Measurements from ENCODE around the gene SLC8A1. TPM values are rescaled to one million over a fixed set of nuclear protein-coding genes. Genes with fewer than 3 reads are reported as not detected.

SLC8A1 gene
- total RNA-seq, 1 donor from 2014 or later = 1.9 TPM

DNA sequence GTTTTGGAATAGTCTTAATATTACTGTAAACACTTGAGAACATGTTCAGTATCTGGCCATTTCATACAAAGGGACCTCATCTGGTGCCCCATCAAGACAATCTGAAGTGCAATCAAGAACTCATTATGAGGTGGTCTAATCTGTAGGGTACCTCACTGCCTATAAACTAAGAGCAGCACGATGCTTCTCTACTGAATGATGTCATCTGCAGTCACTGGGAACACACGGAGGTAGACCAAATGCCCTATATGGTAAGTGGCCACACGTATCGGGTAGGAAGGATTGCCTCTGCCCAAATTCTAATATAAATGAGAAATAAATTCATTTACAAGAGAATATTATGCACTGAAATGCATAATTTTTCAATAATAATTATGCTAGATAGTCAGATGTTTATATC, 90.4 kb downstream of the SLC8A1 start:
- no peaks in the 10 kb centered on the region for H3K4me1 Mint-ChIP-seq (ENCODE audit: low read depth, unreplicated experiment)
- H3K27me3 Mint-ChIP-seq (ENCODE audit: unreplicated experiment) = no peaks in the 10 kb centered on the region
- H3K9me3 Mint-ChIP-seq (ENCODE audit: unreplicated experiment) = no peaks in the 10 kb centered on the region
- H3K4me3 Mint-ChIP-seq (ENCODE audit: unreplicated experiment) = no peak overlapping the region
- H3K36me3 Mint-ChIP-seq (ENCODE audit: unreplicated experiment) = no peaks in the 10 kb centered on the region
- no peak overlapping the region for H3K27ac Mint-ChIP-seq (ENCODE audit: unreplicated experiment)
- TF ChIP-seq, protein P1, sequence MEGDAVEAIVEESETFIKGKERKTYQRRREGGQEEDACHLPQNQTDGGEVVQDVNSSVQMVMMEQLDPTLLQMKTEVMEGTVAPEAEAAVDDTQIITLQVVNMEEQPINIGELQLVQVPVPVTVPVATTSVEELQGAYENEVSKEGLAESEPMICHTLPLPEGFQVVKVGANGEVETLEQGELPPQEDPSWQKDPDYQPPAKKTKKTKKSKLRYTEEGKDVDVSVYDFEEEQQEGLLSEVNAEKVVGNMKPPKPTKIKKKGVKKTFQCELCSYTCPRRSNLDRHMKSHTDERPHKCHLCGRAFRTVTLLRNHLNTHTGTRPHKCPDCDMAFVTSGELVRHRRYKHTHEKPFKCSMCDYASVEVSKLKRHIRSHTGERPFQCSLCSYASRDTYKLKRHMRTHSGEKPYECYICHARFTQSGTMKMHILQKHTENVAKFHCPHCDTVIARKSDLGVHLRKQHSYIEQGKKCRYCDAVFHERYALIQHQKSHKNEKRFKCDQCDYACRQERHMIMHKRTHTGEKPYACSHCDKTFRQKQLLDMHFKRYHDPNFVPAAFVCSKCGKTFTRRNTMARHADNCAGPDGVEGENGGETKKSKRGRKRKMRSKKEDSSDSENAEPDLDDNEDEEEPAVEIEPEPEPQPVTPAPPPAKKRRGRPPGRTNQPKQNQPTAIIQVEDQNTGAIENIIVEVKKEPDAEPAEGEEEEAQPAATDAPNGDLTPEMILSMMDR (IDR thresholded peaks at IDR 0.05; ENCODE audit: partially characterized antibody, unreplicated experiment) = no peak
- DNase-seq = no peak

- H3K27me3 Mint-ChIP-seq (ENCODE audit: unreplicated experiment) = no peaks in the 10 kb centered on the region
- H3K4me1 Mint-ChIP-seq (ENCODE audit: low read depth, unreplicated experiment) = no peaks in the 10 kb centered on the region
- no peak overlapping the region for H3K4me3 Mint-ChIP-seq (ENCODE audit: unreplicated experiment)
- TF ChIP-seq, protein P1 (IDR thresholded peaks at IDR 0.05; ENCODE audit: partially characterized antibody, unreplicated experiment) = no peak
- DNase-seq = no peak
- no peaks in the 10 kb centered on the region for H3K36me3 Mint-ChIP-seq (ENCODE audit: unreplicated experiment)
- no peak overlapping the region for H3K27ac Mint-ChIP-seq (ENCODE audit: unreplicated experiment)
- no peaks in the 10 kb centered on the region for H3K9me3 Mint-ChIP-seq (ENCODE audit: unreplicated experiment)
Measured at GRCh38 chr2:40360652-40361051, 91.2 kb downstream of the SLC8A1 start.

- no peaks in the 10 kb centered on the region for H3K9me3 Mint-ChIP-seq (ENCODE audit: unreplicated experiment)
- DNase-seq = no peak
- TF ChIP-seq, protein P1 (IDR thresholded peaks at IDR 0.05; ENCODE audit: partially characterized antibody, unreplicated experiment) = no peak
- H3K4me3 Mint-ChIP-seq (ENCODE audit: unreplicated experiment) = no peak overlapping the region
- no peak overlapping the region for H3K27ac Mint-ChIP-seq (ENCODE audit: unreplicated experiment)
- H3K36me3 Mint-ChIP-seq (ENCODE audit: unreplicated experiment) = no peaks in the 10 kb centered on the region
- H3K27me3 Mint-ChIP-seq (ENCODE audit: unreplicated experiment) = no peaks in the 10 kb centered on the region
- no peaks in the 10 kb centered on the region for H3K4me1 Mint-ChIP-seq (ENCODE audit: low read depth, unreplicated experiment)
Measured at GRCh38 chr2:40359811-40360210, 92.1 kb downstream of the SLC8A1 start.

- no peak overlapping the region for H3K27ac Mint-ChIP-seq (ENCODE audit: unreplicated experiment)
- no peaks in the 10 kb centered on the region for H3K36me3 Mint-ChIP-seq (ENCODE audit: unreplicated experiment)
- TF ChIP-seq, protein P1 (IDR thresholded peaks at IDR 0.05; ENCODE audit: partially characterized antibody, unreplicated experiment) = no peak
- no peak overlapping the region for H3K4me3 Mint-ChIP-seq (ENCODE audit: unreplicated experiment)
- DNase-seq = no peak
- no peaks in the 10 kb centered on the region for H3K4me1 Mint-ChIP-seq (ENCODE audit: low read depth, unreplicated experiment)
- no peaks in the 10 kb centered on the region for H3K27me3 Mint-ChIP-seq (ENCODE audit: unreplicated experiment)
- no peaks in the 10 kb centered on the region for H3K9me3 Mint-ChIP-seq (ENCODE audit: unreplicated experiment)
Measured at GRCh38 chr2:40358783-40359182, 93.1 kb downstream of the SLC8A1 start.

GRCh38 chr2:40357667-40358066, 94.2 kb downstream of the SLC8A1 start:
- Mint-ChIP-seq H3K4me3 (ENCODE audit: unreplicated experiment) (no peak overlapping the region), H3K9me3 (ENCODE audit: unreplicated experiment) (no peaks in the 10 kb centered on the region), H3K27me3 (ENCODE audit: unreplicated experiment) (no peaks in the 10 kb centered on the region), H3K27ac (ENCODE audit: unreplicated experiment) (no peak overlapping the region), H3K36me3 (ENCODE audit: unreplicated experiment) (no peaks in the 10 kb centered on the region), H3K4me1 (ENCODE audit: low read depth, unreplicated experiment) (no peaks in the 10 kb centered on the region)
- TF ChIP-seq, protein P1 (IDR thresholded peaks at IDR 0.05; ENCODE audit: partially characterized antibody, unreplicated experiment) = no peak
- DNase-seq = no peak
